SK-N-SH (cell line): ENCODE results near the gene FGD6. TPM values are rescaled to one million over a fixed set of nuclear protein-coding genes. Genes with fewer than 3 reads are reported as not detected.
"Not testable (repeated sequence)": the region's sequence is repeated elsewhere in the genome, so short reads cannot be mapped to it uniquely, and the experiment has no call there.

Experiments
- CTCF ChIA-PET: fragments of 300-600, 350-600 bp; formaldehyde crosslinking; extraction: SDS; loops from one replicate; lab custom pipeline; 2021; lab: Yijun Ruan, JAX
- POLR2A ChIA-PET: fragments of 350-600 bp; sonication (Branson Sonifier 250); formaldehyde crosslinking; extraction: SDS; loops from one replicate; lab custom pipeline; 2020; ENCODE audit warnings: antibody characterized with exemption, inconsistent platforms; lab: Yijun Ruan, JAX
- DNase-seq: peaks from one replicate; pipeline ENCODE4 v3.0.0; 2012
- H2AFZ ChIP-seq: fragments of 200-600 bp; sonication (generic); 2 replicates; pipeline ENCODE4 v1.8.1; 2016; ENCODE audit warnings: antibody characterized with exemption, mild to moderate bottlenecking, low read depth
- H3F3A ChIP-seq: fragments of 200-600 bp; sonication (generic); replicated peaks from 2 replicates; pipeline ENCODE3; 2016; ENCODE audit warnings: antibody characterized with exemption, mild to moderate bottlenecking; ENCODE audit not compliant: insufficient read depth
- H3K27ac ChIP-seq, 2 experiments: fragments of 200-500 bp in 1 of 2; fragments of 200-600 bp in 1 of 2; sonication (Bioruptor generic) in 1 of 2; sonication (generic), shearing (Covaris generic) in 1 of 2; 2 replicates each; pipeline versions ENCODE4 v1.5.1 to v1.6.1; 2014 to 2016; ENCODE audit warnings: low read depth in 2 of 2, inconsistent platforms in 1 of 2, low read length in 1 of 2, mild to moderate bottlenecking in 1 of 2, mixed read lengths in 1 of 2
- H3K27me3 ChIP-seq: fragments of 200-600 bp; sonication (generic), shearing (Covaris generic); 2 replicates; pipeline ENCODE4 v1.6.1; 2016; ENCODE audit warnings: mixed run types; ENCODE audit not compliant: insufficient read depth
- H3K36me3 ChIP-seq, 2 experiments: fragments of 200-500 bp in 1 of 2; fragments of 200-600 bp in 1 of 2; sonication (Bioruptor generic) in 1 of 2; sonication (generic) in 1 of 2; replicated peaks in 1 of 2; 2 replicates each; pipeline versions ENCODE3 to v1.5.1; 2014 to 2016; ENCODE audit warnings: low read length in 1 of 2, mild to moderate bottlenecking in 1 of 2; ENCODE audit not compliant: insufficient read depth in 2 of 2, control insufficient read depth in 1 of 2
- H3K4me1 ChIP-seq, 2 experiments: fragments of 200-500 bp in 1 of 2; fragments of 200-600 bp in 1 of 2; sonication (Bioruptor generic) in 1 of 2; sonication (generic), shearing (Covaris generic) in 1 of 2; 2 replicates each; pipeline versions ENCODE4 v1.5.1 to v1.6.1; 2014 to 2016; ENCODE audit warnings: low read depth in 1 of 2, low read length in 1 of 2, mixed run types in 1 of 2; ENCODE audit not compliant: insufficient read depth in 2 of 2, control insufficient read depth in 1 of 2
- H3K4me2 ChIP-seq: fragments of 200-600 bp; sonication (generic), shearing (Covaris generic); 2 replicates; pipeline ENCODE4 v1.6.1; 2017; ENCODE audit warnings: mixed run types
- H3K4me3 ChIP-seq, 2 experiments: fragments of 200-500 bp in 1 of 2; fragments of 200-600 bp in 1 of 2; sonication (Bioruptor generic) in 1 of 2; sonication (generic), shearing (Covaris generic) in 1 of 2; 2 replicates each; pipeline versions ENCODE4 v1.5.1 to v1.8.1; 2014 to 2016; ENCODE audit warnings: low read depth in 2 of 2, inconsistent platforms in 1 of 2, low read length in 1 of 2, mild to moderate bottlenecking in 1 of 2, mixed read lengths in 1 of 2, moderate library complexity in 1 of 2
- H3K79me2 ChIP-seq: fragments of 200-600 bp; sonication (generic); 2 replicates; pipeline ENCODE4 v1.8.1; 2017; ENCODE audit warnings: mild to moderate bottlenecking; ENCODE audit not compliant: insufficient read depth
- H3K9ac ChIP-seq: fragments of 200-600 bp; sonication (generic); 2 replicates; pipeline ENCODE4 v1.6.1; 2017; ENCODE audit warnings: mixed run types
- H3K9me2 ChIP-seq: fragments of 200-600 bp; sonication (generic); 2 replicates; pipeline ENCODE4 v1.6.1; 2017; ENCODE audit warnings: mixed run types
- H3K9me3 ChIP-seq: fragments of 200-600 bp; sonication (generic); 2 replicates; pipeline ENCODE4 v1.6.1; 2017; ENCODE audit warnings: mixed run types, mild to moderate bottlenecking, moderate library complexity
- H4K20me1 ChIP-seq: fragments of 200-600 bp; sonication (generic); 2 replicates; pipeline ENCODE4 v1.6.1; 2017; ENCODE audit warnings: mild to moderate bottlenecking, mixed run types; ENCODE audit not compliant: insufficient read depth
- EP300 ChIP-seq, 2 experiments: IDR thresholded peaks; 2 replicates each; pipeline versions ENCODE4 v1.4.0 to v1.6.1; 2012; ENCODE audit warnings: borderline replicate concordance in 1 of 2, low read depth in 1 of 2, low read length in 1 of 2
- GATA2 ChIP-seq: sonication (generic); formaldehyde crosslinking; IDR thresholded peaks from 2 replicates; pipeline ENCODE4 v1.5.0; 2020; ENCODE audit warnings: mild to moderate bottlenecking, missing genetic modification reagents
- JUND ChIP-seq: IDR thresholded peaks from 2 replicates; pipeline ENCODE4 v1.4.0; 2012
- MXI1 ChIP-seq: IDR thresholded peaks from 2 replicates; pipeline ENCODE4 v1.6.1; 2012; ENCODE audit warnings: mild to moderate bottlenecking, low read depth, low read length, improper control_type of control experiment
- NFIC ChIP-seq: IDR thresholded peaks from 2 replicates; pipeline ENCODE4 v1.4.0; 2012; ENCODE audit warnings: borderline replicate concordance
- RAD21 ChIP-seq: IDR thresholded peaks from 2 replicates; pipeline ENCODE4 v1.6.1; 2012; ENCODE audit warnings: mild to moderate bottlenecking, low read length
- RXRA ChIP-seq: IDR thresholded peaks from 2 replicates; pipeline ENCODE4 v1.4.0; 2012; ENCODE audit warnings: low read depth, mild to moderate bottlenecking, borderline replicate concordance
- SIN3A ChIP-seq: IDR thresholded peaks from 2 replicates; pipeline ENCODE4 v1.6.1; 2012; ENCODE audit warnings: low read depth, mild to moderate bottlenecking, low read length, moderate library complexity, borderline replicate concordance
- YY1 ChIP-seq: IDR thresholded peaks from 2 replicates; pipeline ENCODE4 v1.4.0; 2012; ENCODE audit warnings: low read depth, mild to moderate bottlenecking
- WGBS: methylation state at CpG from one replicate; pipeline ENCODE4 v1.1.6; 2017; ENCODE audit warnings: low lambda C conversion rate; 5-methylcytosine and 5-hydroxymethylcytosine counted together
- polyA plus RNA-seq, 3 experiments: library from polyadenylated mRNA; depleted of rRNA; stranded (reverse); fragments of >200 nt; gene quantifications; 2 replicates each; pipeline ENCODE4 v1.2.3, GENCODE V29; 2012
- TF ChIP-seq, protein P1 (sequence below): IDR thresholded peaks from 2 replicates; pipeline ENCODE4 v1.4.0; 2012; ENCODE audit warnings: low read depth

FGD6 gene
- polyA plus RNA-seq, 1 of the 3 experiments (the other 2 are of a cell fraction) = 2.8 TPM

DNA sequence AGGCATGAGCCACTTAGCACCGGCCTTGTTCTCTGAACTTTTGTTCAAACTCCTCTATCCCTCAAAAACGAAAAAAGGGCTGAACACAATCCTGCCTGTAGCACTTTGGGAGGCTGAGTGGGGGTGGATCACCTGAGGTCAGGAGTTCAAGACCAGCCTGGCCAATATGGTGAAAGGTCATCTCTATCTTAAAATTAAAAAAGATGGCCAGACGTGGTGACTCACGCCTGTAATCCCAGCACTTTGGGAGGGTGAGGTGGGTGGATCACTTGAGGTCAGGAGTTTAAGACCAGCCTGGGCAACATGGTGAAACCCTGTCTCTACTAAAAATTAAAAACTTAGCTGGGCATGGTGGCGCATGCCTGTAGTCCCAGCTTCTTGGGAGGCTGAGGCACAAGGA is 115.3 kb downstream of the FGD6 start:
- H2AFZ ChIP-seq, H4K20me1 ChIP-seq, H3K9ac ChIP-seq, H3K4me3 ChIP-seq, H3K4me1 ChIP-seq, H3K9me3 ChIP-seq, POLR2A ChIA-PET, DNase-seq, H3K9me2 ChIP-seq, H3K27ac ChIP-seq, H3K36me3 ChIP-seq, H3K27me3 ChIP-seq, H3K79me2 ChIP-seq, H3K4me2 ChIP-seq: not testable (repeated sequence)
- WGBS = 79% methylated on average over 5 of the region's 5 CpGs
- H3F3A ChIP-seq = peaks cover 15% of the 10 kb centered on the region
- CTCF ChIA-PET = interaction anchor here (1.0 to 1.5 kb wide), 2 partner anchors 12 to 234 kb away, joined by 3 to 4 read pairs; no protein-coding TSS in a partner anchor

DNA sequence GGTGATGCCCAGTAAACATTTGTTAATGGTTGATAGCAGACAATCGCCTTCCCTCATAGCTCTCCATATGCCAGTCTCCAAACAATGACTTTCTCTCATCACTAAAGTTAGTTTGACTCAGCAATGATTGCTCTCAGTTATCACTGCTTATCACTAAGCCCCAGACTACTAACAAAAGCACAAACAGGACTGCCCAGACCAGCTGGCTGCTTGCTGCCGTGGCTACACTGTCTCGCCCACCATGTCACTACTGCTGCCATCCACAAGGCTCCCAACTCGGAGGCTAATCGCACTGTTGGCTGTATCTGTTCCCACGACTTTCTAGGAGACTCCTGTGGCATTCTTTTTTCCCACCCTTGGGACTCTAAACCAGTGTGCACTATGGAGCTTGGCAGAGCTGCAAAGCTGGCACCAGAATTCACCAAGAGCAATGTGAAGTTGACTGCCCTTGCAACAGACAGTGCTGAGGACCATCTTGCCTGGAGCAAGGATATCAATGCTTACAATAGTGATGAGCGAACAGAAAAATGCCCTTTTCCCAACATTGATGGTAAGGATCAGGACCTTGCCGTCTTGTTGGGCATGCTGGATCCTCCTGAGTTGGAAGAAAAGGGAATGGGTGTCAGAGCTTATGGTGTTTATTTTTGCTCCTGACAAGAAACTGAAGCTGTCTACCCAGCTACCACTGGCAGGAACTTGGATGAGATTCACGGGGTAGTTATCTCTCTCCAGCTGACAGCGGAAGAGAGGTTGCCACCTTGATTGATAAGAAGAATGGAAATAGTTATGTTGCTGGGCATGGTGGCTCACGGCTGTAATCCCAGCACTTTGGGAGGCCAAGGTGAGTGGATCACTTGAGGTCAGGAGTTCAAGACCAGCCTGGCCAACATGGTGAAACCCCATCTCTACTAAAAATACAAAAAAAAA is 116.7 kb downstream of the FGD6 start:
- no peak overlapping the region for H3K4me2 ChIP-seq
- no peak for DNase-seq
- no peaks in the 10 kb centered on the region for H3K9me3 ChIP-seq
- H3K9me2 ChIP-seq = no peaks in the 10 kb centered on the region
- H3K4me3 ChIP-seq = no peak overlapping the region
- 89% methylated on average over 11 of the region's 11 CpGs for WGBS
- ChIA-PET CTCF (interaction anchor here (0.9 to 2.4 kb wide), 3 partner anchors 16 to 235 kb away, joined by 3 to 7 read pairs (median 3); no protein-coding TSS in a partner anchor), POLR2A (no interaction called here)
- no peaks in the 10 kb centered on the region for H4K20me1 ChIP-seq
- no peaks in the 10 kb centered on the region for H3K79me2 ChIP-seq
- peaks cover 0 to 6% of the 10 kb centered on the region in 2 experiments for H3K36me3 ChIP-seq
- H3F3A ChIP-seq = peaks cover 15% of the 10 kb centered on the region
- no peak overlapping the region for H2AFZ ChIP-seq
- TF ChIP-seq RAD21 = no peak
- no peak for TF ChIP-seq JUND
- TF ChIP-seq NFIC = no peak
- TF ChIP-seq, all 33 proteins: peak for 0
- Histone ChIP-seq H3K27me3 (no peaks in the 10 kb centered on the region), H3K27ac (no peak overlapping the region), H3K9ac (no peak overlapping the region), H3K4me1 (peaks cover 0 to 7% of the 10 kb centered on the region in 2 experiments; a peak in 1 of 4 replicates)

DNA sequence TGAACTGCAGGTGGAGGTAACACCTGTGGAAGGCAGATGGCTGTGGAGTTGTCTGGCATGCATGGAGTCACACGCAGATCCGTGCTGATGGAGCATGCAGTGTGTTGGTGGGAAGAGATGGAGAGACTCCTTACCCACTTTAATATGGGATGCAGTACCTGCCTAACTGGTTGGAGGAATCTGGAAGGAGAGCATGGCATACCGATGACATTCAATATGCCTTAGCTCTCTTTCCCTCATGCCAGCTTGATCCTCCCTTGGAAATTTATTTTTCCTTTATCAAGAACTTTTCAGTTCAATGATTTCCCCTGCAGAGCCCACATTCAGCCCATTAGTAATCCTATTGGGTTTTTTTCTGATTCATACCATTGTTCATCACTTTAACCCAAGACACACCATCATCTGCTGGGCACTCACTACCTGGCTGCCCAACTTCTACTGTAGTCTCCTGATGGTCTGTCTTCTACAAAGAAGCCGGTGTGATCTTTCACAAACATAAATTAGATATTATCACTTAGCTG is 117.9 kb downstream of the FGD6 start:
- no peaks in the 10 kb centered on the region for H4K20me1 ChIP-seq
- H3K4me3 ChIP-seq = no peak overlapping the region
- no peak for TF ChIP-seq EP300 (IDR thresholded peaks at IDR 0.05; ENCODE audit: borderline replicate concordance in 1 of 2, low read depth in 1 of 2, low read length in 1 of 2)
- TF ChIP-seq SIN3A = no peak
- no peak for TF ChIP-seq YY1
- TF ChIP-seq, protein P1, sequence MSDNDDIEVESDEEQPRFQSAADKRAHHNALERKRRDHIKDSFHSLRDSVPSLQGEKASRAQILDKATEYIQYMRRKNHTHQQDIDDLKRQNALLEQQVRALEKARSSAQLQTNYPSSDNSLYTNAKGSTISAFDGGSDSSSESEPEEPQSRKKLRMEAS = no peak
- TF ChIP-seq NFIC = no peak
- TF ChIP-seq RXRA = no peak
- no peak for TF ChIP-seq GATA2 (CRISPR knock-in tag)
- no peak for TF ChIP-seq MXI1
- no peaks in the 10 kb centered on the region for H3K9me3 ChIP-seq
- ChIA-PET POLR2A (no interaction called here), CTCF (interaction anchor here (1.3 to 2.4 kb wide), 2 partner anchors 18 to 25 kb away, joined by 3 to 7 read pairs; no protein-coding TSS in a partner anchor)
- H2AFZ ChIP-seq = no peak overlapping the region
- H3K9ac ChIP-seq = no peak overlapping the region
- no peaks in the 10 kb centered on the region for H3K27me3 ChIP-seq
- H3K4me1 ChIP-seq = peaks cover 0 to 7% of the 10 kb centered on the region in 2 experiments; a peak in 1 of 4 replicates
- peaks cover 15% of the 10 kb centered on the region for H3F3A ChIP-seq
- no peaks in the 10 kb centered on the region for H3K79me2 ChIP-seq
- peaks cover under 1 to 6% of the 10 kb centered on the region in 2 experiments for H3K36me3 ChIP-seq
- WGBS = 93% methylated on average over 4 of the region's 4 CpGs
- H3K9me2 ChIP-seq = no peaks in the 10 kb centered on the region
- H3K4me2 ChIP-seq = no peak overlapping the region
- DNase-seq = no peak
- H3K27ac ChIP-seq = no peak overlapping the region
